Psoas muscle (tissue), 8 donors: Measurements from ENCODE around the gene ACD. TPM values are rescaled to one million over a fixed set of nuclear protein-coding genes. Genes with fewer than 3 reads are reported as not detected.

Source experiments
- ATAC-seq, 4 donors: fragments of 200-7000 bp; cut with Tn5 transposase; one replicate each; pipeline ENCODE4 v1.9.1; 2020; ENCODE audit warnings: moderate library complexity in 3 of 4, mild to moderate bottlenecking in 2 of 4
- DNase-seq, 2 donors: peaks; one replicate each; pipeline ENCODE4 v3.0.0-alpha.2; 2020
- H3K27ac ChIP-seq: fragments of 200-600 bp; one replicate; pipeline ENCODE4 v1.8.0; 2022
- H3K27me3 ChIP-seq, 3 donors: fragments of 200-600 bp in 1 of 3; one replicate each; pipeline versions ENCODE4 v1.6.1 to v1.8.0; 2013 to 2022; ENCODE audit warnings: low read length in 2 of 3, mild to moderate bottlenecking in 2 of 3, moderate library complexity in 1 of 3; ENCODE audit not compliant: insufficient read depth in 3 of 3
- H3K36me3 ChIP-seq, 2 donors: fragments of 200-600 bp in 1 of 2; one replicate each; pipeline versions ENCODE4 v1.6.1 to v1.8.0; 2013 to 2022; ENCODE audit warnings: low read depth in 1 of 2, mild to moderate bottlenecking in 1 of 2, moderate library complexity in 1 of 2; ENCODE audit not compliant: insufficient read depth in 1 of 2
- H3K4me1 ChIP-seq: fragments of 200-600 bp; one replicate; pipeline ENCODE4 v1.8.0; 2022
- H3K4me3 ChIP-seq: fragments of 200-600 bp; one replicate; pipeline ENCODE4 v1.8.0; 2022; ENCODE audit warnings: mild to moderate bottlenecking
- H3K9me3 ChIP-seq: fragments of 200-600 bp; one replicate; pipeline ENCODE4 v1.8.0; 2022
- WGBS, 3 donors: extraction: QIAGEN DNeasy Blood & Tissue Kit; methylation state at CpG; one replicate each; pipeline versions ENCODE4 v1.1.6 to v1.1.7; 2013; 5-methylcytosine and 5-hydroxymethylcytosine counted together
- intact Hi-C, 2 donors: fragments of 100-400 bp; cut with DNase I; formaldehyde crosslinking; loops; one replicate each; pipeline versions ENCODE4 v1.11.0 to v1.14.2; 2022
- polyA plus RNA-seq, 3 donors: library from polyadenylated mRNA; stranded (reverse); fragments of 200-250 nt; gene quantifications; one replicate each; pipeline ENCODE4 v1.2.3, GENCODE V29; 2013
- total RNA-seq, 4 donors: library from RNA; stranded (reverse); fragmentation: NEBNext Ultra II Directional in 2 of 4; extraction: Animal tissue kit (Norgen Biotek cat#: 25700) in 2 of 4; gene quantifications; one replicate each; pipeline versions ENCODE4 v1.2.1 to v1.2.4, GENCODE V29; 2021 to 2023
- TF ChIP-seq, protein P1 (sequence below): fragments of 200-600 bp; IDR thresholded peaks from one replicate; pipeline ENCODE4 v1.8.0; 2022; ENCODE audit warnings: antibody characterized with exemption
- donor health status: healthy with polysubstance abuse.
- donor health status: DM: no; HTN: no; CAD: no; lungs with moderate emphysema.
- donor health status: Bipolar disorder and iron deficiency.
- donor health status: healthy.
- donor health status: DM: yes; HTN: yes; CAD: no.
- donor health status: DM: no; HTN: no; CAD: no.
- donor health status: DM: no; HTN: no; CAD: no.
- donor health status: DM: yes; HTN: yes; CAD: no.

Gene ACD
- total and polyA plus RNA-seq, 7 donors: 4.9 to 16.7 (median 8.9) TPM

DNA sequence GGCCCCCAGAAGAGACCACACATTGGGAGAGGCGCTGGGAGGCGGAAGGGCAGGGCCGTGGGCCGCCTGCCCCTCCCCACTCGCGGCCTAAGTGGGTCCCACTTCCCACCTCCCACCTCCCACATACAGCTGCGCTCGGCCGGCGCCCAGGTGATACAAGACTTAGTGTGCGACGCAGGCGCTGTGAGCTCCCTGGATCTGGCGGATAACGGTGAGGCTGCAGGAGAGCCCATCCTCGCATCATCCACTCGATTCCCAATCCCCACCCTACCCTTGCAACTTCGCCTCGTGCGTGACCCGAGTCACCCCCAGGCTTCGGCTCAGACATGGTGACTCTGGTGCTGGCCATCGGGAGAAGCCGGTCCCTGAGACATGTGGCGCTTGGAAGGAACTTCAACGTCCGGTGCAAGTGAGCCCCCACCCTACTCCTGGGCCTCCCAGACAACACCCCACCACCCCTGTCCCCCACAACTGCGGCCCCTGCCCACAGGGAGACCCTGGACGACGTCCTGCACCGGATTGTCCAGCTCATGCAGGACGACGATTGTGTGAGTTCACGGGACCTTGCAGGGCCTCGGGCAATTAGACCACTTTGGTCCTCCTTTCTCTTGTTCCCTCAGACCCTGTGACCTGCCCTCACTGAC, 11.2 kb downstream of the ACD start:
- DNase-seq: peak in 1 of 2 donors; percentile 54
- peaks cover 0 to 82% (median 37%) of the 10 kb centered on the region in 3 donors for H3K27me3 ChIP-seq

DNA sequence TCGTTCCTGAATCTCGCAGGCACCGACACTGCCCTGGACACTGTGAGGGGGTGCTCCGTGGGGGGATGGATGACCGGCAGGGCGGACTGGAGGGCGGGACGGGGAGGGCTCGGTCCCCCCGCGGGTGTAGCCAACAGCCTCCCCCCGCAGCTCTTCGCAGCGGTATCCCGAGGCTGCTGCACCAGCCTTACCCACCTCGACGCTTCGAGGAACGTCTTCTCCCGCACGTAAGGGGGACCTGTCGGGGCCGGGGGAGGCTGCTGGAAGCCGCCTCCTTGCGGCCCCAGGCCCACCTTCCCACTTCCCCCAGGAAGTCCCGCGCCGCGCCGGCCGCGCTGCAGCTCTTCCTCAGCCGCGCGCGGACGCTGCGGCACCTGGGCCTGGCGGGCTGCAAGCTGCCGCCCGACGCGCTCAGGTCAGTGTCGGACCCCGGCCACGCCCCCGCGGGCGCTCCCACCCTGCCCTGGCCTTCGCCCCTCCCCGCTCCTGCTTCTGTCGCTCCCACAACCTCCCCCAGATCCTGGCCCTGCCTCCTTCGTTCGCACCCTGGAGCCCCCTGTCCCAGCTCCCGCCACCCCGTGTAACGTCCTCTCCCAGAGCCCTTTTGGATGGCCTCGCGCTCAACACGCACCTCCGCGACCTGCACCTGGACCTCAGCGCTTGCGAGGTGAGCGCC, 11.8 kb downstream of the ACD start:
- peaks cover 0 to 76% (median 33%) of the 10 kb centered on the region in 3 donors for H3K27me3 ChIP-seq
- no peak overlapping the region for H3K27ac ChIP-seq

More for the DNA sequence above, 11.2 kb downstream of the ACD start:
- Histone ChIP-seq H3K27ac (no peak overlapping the region), H3K4me1 (no peaks in the 10 kb centered on the region), H3K36me3 (no peaks in the 10 kb centered on the region), H3K9me3 (no peaks in the 10 kb centered on the region), H3K4me3 (no peak overlapping the region)
- TF ChIP-seq, protein P1, sequence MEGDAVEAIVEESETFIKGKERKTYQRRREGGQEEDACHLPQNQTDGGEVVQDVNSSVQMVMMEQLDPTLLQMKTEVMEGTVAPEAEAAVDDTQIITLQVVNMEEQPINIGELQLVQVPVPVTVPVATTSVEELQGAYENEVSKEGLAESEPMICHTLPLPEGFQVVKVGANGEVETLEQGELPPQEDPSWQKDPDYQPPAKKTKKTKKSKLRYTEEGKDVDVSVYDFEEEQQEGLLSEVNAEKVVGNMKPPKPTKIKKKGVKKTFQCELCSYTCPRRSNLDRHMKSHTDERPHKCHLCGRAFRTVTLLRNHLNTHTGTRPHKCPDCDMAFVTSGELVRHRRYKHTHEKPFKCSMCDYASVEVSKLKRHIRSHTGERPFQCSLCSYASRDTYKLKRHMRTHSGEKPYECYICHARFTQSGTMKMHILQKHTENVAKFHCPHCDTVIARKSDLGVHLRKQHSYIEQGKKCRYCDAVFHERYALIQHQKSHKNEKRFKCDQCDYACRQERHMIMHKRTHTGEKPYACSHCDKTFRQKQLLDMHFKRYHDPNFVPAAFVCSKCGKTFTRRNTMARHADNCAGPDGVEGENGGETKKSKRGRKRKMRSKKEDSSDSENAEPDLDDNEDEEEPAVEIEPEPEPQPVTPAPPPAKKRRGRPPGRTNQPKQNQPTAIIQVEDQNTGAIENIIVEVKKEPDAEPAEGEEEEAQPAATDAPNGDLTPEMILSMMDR: no peak
- intact Hi-C loops: no loop called here
- WGBS, 3 donors: 32 to 51% (median 43%) methylated on average over 32 to 35 of the region's 35 CpGs
- ATAC-seq: no peak

DNA sequence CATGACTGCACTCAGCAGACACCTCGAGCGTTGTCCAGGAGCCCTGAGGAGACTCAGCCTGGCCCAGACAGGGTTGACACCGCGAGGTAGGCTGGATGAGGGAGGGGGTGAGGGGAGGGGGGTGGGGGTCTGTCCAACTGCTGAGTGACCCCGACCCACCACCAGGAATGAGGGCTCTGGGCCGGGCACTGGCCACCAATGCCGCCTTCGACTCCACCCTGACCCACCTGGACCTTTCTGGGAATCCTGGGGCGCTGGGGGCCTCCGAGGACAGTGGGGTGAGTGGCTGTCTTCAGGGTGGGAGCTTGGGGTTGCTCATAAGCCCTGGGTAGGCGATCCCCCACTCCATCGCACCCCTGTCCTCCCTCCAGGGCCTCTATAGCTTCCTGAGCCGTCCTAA, 12.4 kb downstream of the ACD start:
- ATAC-seq (no peak), DNase-seq (peak in 1 of 2 donors; percentile 21)
- TF ChIP-seq, protein P1: no peak
- H3K27me3 ChIP-seq: peaks cover 0 to 71% (median 29%) of the 10 kb centered on the region in 3 donors
- no peaks in the 10 kb centered on the region for H3K9me3 ChIP-seq
- H3K36me3 ChIP-seq: no peaks in the 10 kb centered on the region
- intact Hi-C loops: no loop called here
- no peak overlapping the region for H3K4me3 ChIP-seq
- peaks cover under 1% of the 10 kb centered on the region for H3K4me1 ChIP-seq
- WGBS, 3 donors: 68 to 80% (median 71%) methylated on average over 12 to 13 of the region's 13 CpGs
- H3K27ac ChIP-seq: no peak overlapping the region

More for the DNA sequence above, 11.8 kb downstream of the ACD start:
- Histone ChIP-seq H3K4me3 (no peak overlapping the region), H3K36me3 (no peaks in the 10 kb centered on the region), H3K9me3 (no peaks in the 10 kb centered on the region), H3K4me1 (no peaks in the 10 kb centered on the region)
- WGBS, 3 donors: 10 to 18% (median 13%) methylated on average over 50 to 65 of the region's 65 CpGs
- TF ChIP-seq, protein P1: no peak
- intact Hi-C loops: no loop called here
- ATAC-seq (no peak), DNase-seq (no peak)

DNA sequence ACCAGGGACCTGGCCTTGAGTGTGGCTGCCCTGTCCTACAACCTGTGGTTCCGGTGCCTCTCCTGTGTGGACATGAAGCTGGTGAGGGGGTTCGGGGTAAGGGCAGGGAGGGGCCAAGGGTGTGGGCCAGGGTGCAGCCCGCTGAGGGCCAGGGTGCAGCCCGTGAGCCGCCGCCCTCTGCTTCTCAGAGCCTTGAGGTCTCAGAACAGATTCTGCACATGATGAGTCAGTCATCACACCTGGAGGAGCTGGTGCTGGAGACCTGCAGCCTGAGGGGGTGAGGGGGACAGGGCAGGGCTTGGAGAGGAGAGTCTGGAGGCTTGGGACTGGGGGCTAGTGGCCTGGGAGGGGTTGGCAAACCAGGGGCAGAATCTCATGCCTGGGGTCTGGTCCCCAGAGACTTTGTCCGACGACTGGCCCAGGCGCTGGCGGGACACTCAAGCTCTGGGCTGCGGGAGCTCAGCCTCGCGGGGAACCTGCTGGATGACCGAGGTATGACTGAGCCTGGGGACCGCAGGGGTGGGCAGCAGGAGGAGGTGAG, 12.9 kb downstream of the ACD start:
- H3K27me3 ChIP-seq: peaks cover 0 to 66% (median 25%) of the 10 kb centered on the region in 3 donors
- no peak overlapping the region for H3K27ac ChIP-seq
- intact Hi-C loops: no loop called here
- peak in 1 of 2 donors; percentile 26 for DNase-seq
- H3K9me3 ChIP-seq: no peaks in the 10 kb centered on the region
- no peak overlapping the region for H3K4me3 ChIP-seq
- H3K36me3 ChIP-seq: no peaks in the 10 kb centered on the region
- TF ChIP-seq, protein P1: no peak
- WGBS, 3 donors: 71 to 78% (median 73%) methylated on average over 15 of the region's 15 CpGs
- H3K4me1 ChIP-seq: peaks cover 6% of the 10 kb centered on the region
- no peak for ATAC-seq
